ENCODE results near the gene PRDM16. TPM values are rescaled to one million over a fixed set of nuclear protein-coding genes. Genes with fewer than 3 reads are reported as not detected.

PRDM16 gene
- total RNA-seq, 4 donors from 2014 or later, result 0.41 to 0.95 TPM; not detected in 2

- intact Hi-C loops (cut with DNase I; ENCODE audit: low total_unique reads), result no loop called here
- Histone ChIP-seq H3K4me3 (no peak overlapping the region), H3K27me3 (no peaks in the 10 kb centered on the region), H3K9me3 (no peaks in the 10 kb centered on the region), H3K27ac (no peak overlapping the region), H3K36me3 (no peaks in the 10 kb centered on the region), H3K4me1 (no peaks in the 10 kb centered on the region)
- no peak for TF ChIP-seq POLR2A (IDR thresholded peaks at IDR 0.05)
- no peak for TF ChIP-seq CTCF (IDR thresholded peaks at IDR 0.05)
- no peak for TF ChIP-seq EP300 (IDR thresholded peaks at IDR 0.05; ENCODE audit: low read depth)
- TF ChIP-seq POLR2AphosphoS5 (IDR thresholded peaks at IDR 0.05), result no peak
- in situ Hi-C loops (cut with MboI; ENCODE audit: low pct_ligation_motif_present in 1 of 4, low pct_unique_long_range_greater_than_20kb in 1 of 4, low sequenced_read_pairs in 3 of 4), result no loop called here
- no peak for DNase-seq
- 92% methylated on average over 18 of the region's 22 CpGs; no CpG with 5 or more reads in 1 of the 2 donors for WGBS, 2 donors (ENCODE audit: low coverage in 1 of 2)
Measured at GRCh38 chr1:3197781-3198316, 128.8 kb downstream of the PRDM16 start.

- TF ChIP-seq CTCF (IDR thresholded peaks at IDR 0.05), result no peak
- no peaks in the 10 kb centered on the region for H3K4me1 ChIP-seq
- no peak overlapping the region for H3K27ac ChIP-seq
- 87% methylated on average over 13 to 40 of the region's 40 CpGs for WGBS, 2 donors (ENCODE audit: low coverage in 1 of 2)
- in situ Hi-C loops (cut with MboI; ENCODE audit: low pct_ligation_motif_present in 1 of 4, low pct_unique_long_range_greater_than_20kb in 1 of 4, low sequenced_read_pairs in 3 of 4) (no loop called here), intact Hi-C loops (cut with DNase I; ENCODE audit: low total_unique reads) (no loop called here)
- no peak overlapping the region for H3K4me3 ChIP-seq
- no peak for DNase-seq
- no peaks in the 10 kb centered on the region for H3K36me3 ChIP-seq
- H3K27me3 ChIP-seq, result no peaks in the 10 kb centered on the region
- no peaks in the 10 kb centered on the region for H3K9me3 ChIP-seq
Measured at GRCh38 chr1:3198371-3199271, 129.6 kb downstream of the PRDM16 start.

GRCh38 chr1:3204725-3205124, 135.7 kb downstream of the PRDM16 start:
- intact Hi-C loops (cut with DNase I; ENCODE audit: low total_unique reads), result no loop called here
- Histone ChIP-seq H3K4me1 (no peaks in the 10 kb centered on the region), H3K27me3 (no peaks in the 10 kb centered on the region), H3K27ac (no peak overlapping the region), H3K9me3 (no peaks in the 10 kb centered on the region), H3K36me3 (no peaks in the 10 kb centered on the region), H3K4me3 (no peak overlapping the region)
- no peak for DNase-seq
- in situ Hi-C loops (cut with MboI; ENCODE audit: low pct_ligation_motif_present in 1 of 4, low pct_unique_long_range_greater_than_20kb in 1 of 4, low sequenced_read_pairs in 3 of 4), result no loop called here
- WGBS, 2 donors (ENCODE audit: low coverage in 1 of 2), result 60 to 68% methylated on average over 3 to 20 of the region's 20 CpGs
- no peak for TF ChIP-seq CTCF (IDR thresholded peaks at IDR 0.05)
- no peak for TF ChIP-seq POLR2A (IDR thresholded peaks at IDR 0.05)
- TF ChIP-seq EP300 (IDR thresholded peaks at IDR 0.05; ENCODE audit: low read depth), result no peak
- TF ChIP-seq POLR2AphosphoS5 (IDR thresholded peaks at IDR 0.05), result no peak

GRCh38 chr1:3205815-3206214, 136.8 kb downstream of the PRDM16 start:
- no peak overlapping the region for H3K27ac ChIP-seq
- in situ Hi-C loops (cut with MboI; ENCODE audit: low pct_ligation_motif_present in 1 of 4, low pct_unique_long_range_greater_than_20kb in 1 of 4, low sequenced_read_pairs in 3 of 4), result no loop called here

More at GRCh38 chr1:3205815-3206214, 136.8 kb downstream of the PRDM16 start:
- WGBS, 2 donors (ENCODE audit: low coverage in 1 of 2), result 95% methylated on average over 11 of the region's 13 CpGs; no CpG with 5 or more reads in 1 of the 2 donors
- no peak for DNase-seq
- Histone ChIP-seq H3K4me3 (no peak overlapping the region), H3K27me3 (no peaks in the 10 kb centered on the region), H3K36me3 (no peaks in the 10 kb centered on the region), H3K9me3 (no peaks in the 10 kb centered on the region), H3K4me1 (no peaks in the 10 kb centered on the region)
- TF ChIP-seq POLR2AphosphoS5 (IDR thresholded peaks at IDR 0.05), result no peak
- TF ChIP-seq POLR2A (IDR thresholded peaks at IDR 0.05), result no peak
- TF ChIP-seq EP300 (IDR thresholded peaks at IDR 0.05; ENCODE audit: low read depth), result no peak
- no peak for TF ChIP-seq CTCF (IDR thresholded peaks at IDR 0.05)
- intact Hi-C loops (cut with DNase I; ENCODE audit: low total_unique reads), result no loop called here
